ENCODE measurements around the gene CDKN3. TPM values are rescaled to one million over a fixed set of nuclear protein-coding genes. Genes with fewer than 3 reads are reported as not detected.
A peak's percentile ranks its signal among the peaks of the same experiment; 100 is the strongest.
"Not testable (repeated sequence)": the region's sequence is repeated elsewhere in the genome, so short reads cannot be mapped to it uniquely, and the experiment has no call there.

CDKN3 gene
- total RNA-seq, 6 experiments from 2014 or later, result 33.3 to 106 (median 91.8) TPM

DNA sequence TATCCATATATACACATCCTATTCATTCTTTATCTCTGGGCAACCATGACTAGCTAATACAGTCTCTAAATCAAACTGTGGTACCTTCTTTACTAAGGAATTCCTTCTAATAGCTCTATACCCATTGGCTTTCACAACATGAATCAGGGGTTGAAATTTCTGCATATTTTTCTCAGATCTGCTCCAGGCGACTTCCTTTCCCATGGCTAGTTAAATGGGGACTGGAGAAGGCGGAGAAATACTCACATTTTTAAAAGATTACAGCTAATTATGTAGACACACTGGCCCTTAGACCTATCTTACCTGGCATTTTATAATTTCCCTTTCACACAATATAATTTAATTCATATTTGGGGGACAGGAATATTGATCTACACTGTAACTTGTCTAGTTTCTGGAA, 1.1 kb upstream of the CDKN3 start:
- Mint-ChIP-seq H3K4me3 (no peak overlapping the region), H3K36me3 (ENCODE audit: low read depth) (peaks cover 15% of the 10 kb centered on the region), H3K27me3 (ENCODE audit: insufficient read depth) (peaks cover 6% of the 10 kb centered on the region), H3K27ac (no peak overlapping the region), H3K9me3 (peaks cover 7% of the 10 kb centered on the region), H3K4me1 (ENCODE audit: low read depth) (peaks cover 34% of the 10 kb centered on the region)
- no peak for DNase-seq
- TF ChIP-seq, protein P1, sequence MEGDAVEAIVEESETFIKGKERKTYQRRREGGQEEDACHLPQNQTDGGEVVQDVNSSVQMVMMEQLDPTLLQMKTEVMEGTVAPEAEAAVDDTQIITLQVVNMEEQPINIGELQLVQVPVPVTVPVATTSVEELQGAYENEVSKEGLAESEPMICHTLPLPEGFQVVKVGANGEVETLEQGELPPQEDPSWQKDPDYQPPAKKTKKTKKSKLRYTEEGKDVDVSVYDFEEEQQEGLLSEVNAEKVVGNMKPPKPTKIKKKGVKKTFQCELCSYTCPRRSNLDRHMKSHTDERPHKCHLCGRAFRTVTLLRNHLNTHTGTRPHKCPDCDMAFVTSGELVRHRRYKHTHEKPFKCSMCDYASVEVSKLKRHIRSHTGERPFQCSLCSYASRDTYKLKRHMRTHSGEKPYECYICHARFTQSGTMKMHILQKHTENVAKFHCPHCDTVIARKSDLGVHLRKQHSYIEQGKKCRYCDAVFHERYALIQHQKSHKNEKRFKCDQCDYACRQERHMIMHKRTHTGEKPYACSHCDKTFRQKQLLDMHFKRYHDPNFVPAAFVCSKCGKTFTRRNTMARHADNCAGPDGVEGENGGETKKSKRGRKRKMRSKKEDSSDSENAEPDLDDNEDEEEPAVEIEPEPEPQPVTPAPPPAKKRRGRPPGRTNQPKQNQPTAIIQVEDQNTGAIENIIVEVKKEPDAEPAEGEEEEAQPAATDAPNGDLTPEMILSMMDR (IDR thresholded peaks at IDR 0.05), result no peak

GRCh38 chr14:54396183-54396492, 669 bp upstream of the CDKN3 start:
- Mint-ChIP-seq H3K27me3 (ENCODE audit: insufficient read depth) (peaks cover 4% of the 10 kb centered on the region), H3K4me3 (peak overlapping the region; percentile 88), H3K4me1 (ENCODE audit: low read depth) (peaks cover 35% of the 10 kb centered on the region), H3K27ac (peak overlapping the region; percentile 68), H3K9me3 (peaks cover 7% of the 10 kb centered on the region), H3K36me3 (ENCODE audit: low read depth) (peaks cover 15% of the 10 kb centered on the region)
- no peak for DNase-seq
- TF ChIP-seq, protein P1 (IDR thresholded peaks at IDR 0.05), result no peak

DNA sequence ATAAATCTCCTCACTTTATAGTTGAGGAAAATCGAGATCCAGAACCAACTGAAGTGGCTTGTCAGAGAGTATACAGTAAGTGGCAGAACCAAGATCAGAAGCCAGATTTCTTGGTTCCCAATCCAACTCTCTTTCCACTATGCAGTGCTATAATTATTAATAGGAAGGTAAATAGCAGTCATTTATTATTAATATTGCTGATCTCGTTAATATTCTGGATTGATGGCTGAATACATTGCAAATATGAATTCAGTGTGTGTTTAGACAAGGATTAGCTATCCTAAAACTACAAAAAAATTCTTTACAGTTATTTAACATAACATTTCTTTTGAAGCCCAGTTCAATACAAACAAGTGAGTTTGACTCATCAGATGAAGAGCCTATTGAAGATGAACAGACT, 2.8 kb downstream of the CDKN3 start:
- DNase-seq, result no peak
- Mint-ChIP-seq H3K4me3 (peak overlapping the region; percentile 88; the same call in 1 of the 2 replicates), H3K27me3 (ENCODE audit: insufficient read depth) (no peaks in the 10 kb centered on the region; the same call in 1 of the 2 replicates), H3K4me1 (ENCODE audit: low read depth) (peaks cover 58% of the 10 kb centered on the region), H3K9me3 (peaks cover 3% of the 10 kb centered on the region), H3K36me3 (ENCODE audit: low read depth) (peaks cover 29% of the 10 kb centered on the region), H3K27ac (peak overlapping the region; percentile 19; the same call in 1 of the 2 replicates)
- TF ChIP-seq, protein P1 (IDR thresholded peaks at IDR 0.05), result no peak

DNA sequence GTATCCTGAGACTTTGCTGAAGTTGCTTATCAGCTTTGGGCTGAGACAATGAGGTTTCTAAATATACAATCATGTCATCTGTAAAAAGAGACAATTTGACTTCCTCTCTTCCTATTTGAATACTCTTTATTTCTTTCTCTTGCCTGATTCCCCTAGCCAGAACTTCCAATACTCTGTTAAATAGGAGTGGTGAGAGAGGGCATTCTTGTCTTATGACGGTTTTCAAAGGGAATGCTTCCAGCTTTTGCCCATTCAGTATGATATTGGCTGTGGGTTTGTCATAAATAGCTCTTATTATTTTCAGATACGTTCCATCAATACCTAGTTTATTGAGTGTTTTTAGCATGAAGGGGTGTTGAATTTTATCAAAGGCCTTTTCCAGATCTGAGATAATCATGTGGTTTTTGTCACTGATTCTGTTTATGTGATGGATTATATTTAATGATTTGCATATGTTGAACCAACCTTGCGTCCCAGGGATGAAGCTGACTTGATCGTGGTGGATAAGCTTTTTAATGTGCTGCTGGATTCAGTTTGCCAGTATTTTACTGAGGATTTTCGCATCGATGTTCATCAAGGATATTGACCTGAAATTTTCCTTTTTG, 6.7 kb downstream of the CDKN3 start:
- peak overlapping the region; percentile 74 for H3K4me3 Mint-ChIP-seq
- not testable (repeated sequence) for H3K27me3 Mint-ChIP-seq (ENCODE audit: insufficient read depth); H3K9me3 Mint-ChIP-seq

DNA sequence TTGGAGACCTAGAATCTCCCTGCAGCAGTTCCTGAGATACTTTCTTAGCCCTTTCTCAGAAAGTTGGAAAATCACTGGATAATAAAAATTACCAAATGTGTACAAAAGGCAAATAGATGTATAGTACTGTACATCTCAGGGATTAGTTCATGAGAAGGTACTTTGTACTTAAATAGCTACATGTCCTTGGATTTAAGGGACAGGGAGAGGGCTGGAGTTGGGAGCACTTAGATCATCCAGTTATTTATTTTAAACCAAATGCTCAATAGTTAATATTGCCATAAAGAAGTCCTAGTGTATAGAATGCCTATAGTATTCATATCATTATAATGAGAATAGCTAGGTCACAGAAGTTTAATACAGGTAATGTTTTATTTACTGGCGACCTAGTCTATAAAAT, 13.4 kb downstream of the CDKN3 start:
- DNase-seq, result no peak
- TF ChIP-seq, protein P1 (IDR thresholded peaks at IDR 0.05), result no peak
- Mint-ChIP-seq H3K4me3 (no peak overlapping the region), H3K9me3 (peaks cover 3% of the 10 kb centered on the region; the same call in 1 of the 2 replicates), H3K4me1 (ENCODE audit: low read depth) (peaks cover 4% of the 10 kb centered on the region), H3K36me3 (ENCODE audit: low read depth) (peaks cover 27% of the 10 kb centered on the region), H3K27me3 (ENCODE audit: insufficient read depth) (no peaks in the 10 kb centered on the region; the same call in 1 of the 2 replicates), H3K27ac (no peak overlapping the region)

More for the DNA sequence above, 6.7 kb downstream of the CDKN3 start:
- Mint-ChIP-seq H3K27ac (peak overlapping the region; percentile 80), H3K36me3 (ENCODE audit: low read depth) (peaks cover 57% of the 10 kb centered on the region), H3K4me1 (ENCODE audit: low read depth) (peaks cover 56% of the 10 kb centered on the region)
- peak; percentile 54 for DNase-seq

DNA sequence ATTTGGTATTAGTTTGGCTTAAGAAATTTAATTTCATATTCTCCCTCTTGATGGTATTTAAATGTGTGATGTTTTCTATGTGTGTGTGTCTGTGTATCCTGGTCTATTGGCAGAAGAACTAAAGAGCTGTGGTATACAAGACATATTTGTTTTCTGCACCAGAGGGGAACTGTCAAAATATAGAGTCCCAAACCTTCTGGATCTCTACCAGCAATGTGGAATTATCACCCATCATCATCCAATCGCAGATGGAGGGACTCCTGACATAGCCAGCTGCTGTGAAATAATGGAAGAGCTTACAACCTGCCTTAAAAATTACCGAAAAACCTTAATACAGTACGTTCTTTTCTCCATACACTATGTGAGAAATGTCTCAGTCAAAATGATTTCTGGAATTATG, 14.6 kb downstream of the CDKN3 start:
- Mint-ChIP-seq H3K27me3 (ENCODE audit: insufficient read depth) (no peaks in the 10 kb centered on the region; the same call in 1 of the 2 replicates), H3K4me3 (no peak overlapping the region), H3K4me1 (ENCODE audit: low read depth) (no peaks in the 10 kb centered on the region), H3K9me3 (no peaks in the 10 kb centered on the region), H3K27ac (no peak overlapping the region), H3K36me3 (ENCODE audit: low read depth) (peaks cover 16% of the 10 kb centered on the region)
- TF ChIP-seq, protein P1 (IDR thresholded peaks at IDR 0.05), result no peak
- DNase-seq, result no peak

Measured in HFFc6 (cell line).